Stimulated activated CD4-positive, alpha-beta T cell treated with anti-CD3 and anti-CD28 coated beads, Interleukin-1b, Interleukin-23, amount 100 ng/mL, for 24 hours (primary cell): ENCODE data around the gene POU1F1.
"Not testable (repeated sequence)": the region's sequence is repeated elsewhere in the genome, so short reads cannot be mapped to it uniquely, and the experiment has no call there.

Experiments
- DNase-seq, 4 experiments: peaks; one replicate each; pipeline ENCODE4 v3.0.0-alpha.2; 2020; ENCODE audit warnings: low read depth in 4 of 4, low spot score in 1 of 4

The POU1F1 gene

DNA sequence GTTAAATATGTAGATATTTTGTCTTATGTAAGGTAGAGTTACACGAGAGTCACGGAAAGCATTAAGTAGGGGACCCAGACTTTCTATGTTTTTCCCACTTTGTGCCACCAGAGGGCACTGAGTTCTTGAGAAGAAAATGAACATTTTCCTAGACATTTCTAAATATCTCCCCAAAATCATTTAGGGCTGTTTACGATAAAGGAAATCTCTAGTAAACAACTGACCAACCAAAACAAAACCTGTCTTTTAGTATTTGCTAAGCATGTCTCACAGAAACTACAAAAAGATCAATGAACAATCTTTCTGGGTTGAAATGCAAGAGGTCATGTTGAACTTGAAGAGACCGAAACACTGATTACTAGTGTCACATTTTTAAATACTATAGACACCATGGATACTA lies 16.1 kb downstream of the POU1F1 start:
- peak in 2 of 4 experiments; percentile 12 to 13 for DNase-seq

DNA sequence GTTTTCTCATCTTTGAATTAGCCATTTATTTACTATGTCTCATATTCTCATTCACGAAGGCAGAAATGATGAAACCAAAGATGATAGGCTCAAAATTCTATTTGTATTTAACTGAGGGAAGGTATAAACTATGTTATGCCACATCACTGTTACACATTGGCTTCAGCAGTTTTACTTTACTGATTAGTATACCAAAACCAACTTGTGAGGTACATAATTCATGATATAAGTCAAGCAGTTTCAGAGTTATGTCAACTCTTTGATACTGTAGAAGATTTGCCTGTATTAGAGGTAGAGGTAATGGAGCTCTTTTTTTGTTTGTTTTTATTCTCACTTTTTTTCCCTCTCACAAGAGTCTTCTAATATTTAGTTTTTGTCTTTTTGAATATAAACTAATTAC lies 26.4 kb downstream of the POU1F1 start:
- DNase-seq: no peak

DNA sequence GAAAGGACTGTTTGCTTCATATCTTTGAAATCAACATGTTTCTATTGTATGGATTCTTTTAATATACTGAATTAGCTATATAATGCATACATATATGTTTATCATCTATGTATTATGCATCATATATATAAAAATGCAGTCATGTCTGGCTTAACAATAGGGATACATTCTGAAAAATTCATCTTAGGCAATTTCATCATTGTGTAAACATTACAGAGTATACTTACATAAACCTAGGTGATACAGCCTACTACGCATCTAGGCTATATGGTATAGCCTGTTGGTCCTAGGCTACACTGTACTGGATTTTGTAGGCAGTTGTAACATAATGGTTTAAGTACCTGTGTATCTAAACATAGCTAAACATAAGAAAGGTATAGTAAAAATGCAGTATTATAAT lies 27.6 kb downstream of the POU1F1 start:
- DNase-seq: no peak

DNA sequence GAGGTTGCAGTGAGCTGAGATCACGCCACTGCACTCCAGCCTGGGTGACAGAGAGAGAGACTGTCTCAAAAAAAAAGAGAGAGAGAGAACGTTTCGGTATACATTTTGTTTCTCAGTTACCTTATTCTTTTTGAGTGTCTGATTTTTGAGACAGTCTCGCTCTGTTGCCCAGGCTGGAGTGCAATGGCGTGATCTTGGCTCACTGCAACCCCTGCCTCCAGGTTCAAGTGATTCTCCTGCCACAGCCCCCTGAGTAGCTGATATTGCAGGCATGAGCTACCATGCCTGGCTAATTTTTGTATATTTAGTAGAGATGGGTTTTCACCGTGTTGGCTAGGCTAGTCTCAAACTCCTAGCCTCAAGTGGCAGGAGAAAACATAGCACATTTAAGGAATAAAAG lies 28.2 kb downstream of the POU1F1 start:
- DNase-seq: not testable (repeated sequence)

DNA sequence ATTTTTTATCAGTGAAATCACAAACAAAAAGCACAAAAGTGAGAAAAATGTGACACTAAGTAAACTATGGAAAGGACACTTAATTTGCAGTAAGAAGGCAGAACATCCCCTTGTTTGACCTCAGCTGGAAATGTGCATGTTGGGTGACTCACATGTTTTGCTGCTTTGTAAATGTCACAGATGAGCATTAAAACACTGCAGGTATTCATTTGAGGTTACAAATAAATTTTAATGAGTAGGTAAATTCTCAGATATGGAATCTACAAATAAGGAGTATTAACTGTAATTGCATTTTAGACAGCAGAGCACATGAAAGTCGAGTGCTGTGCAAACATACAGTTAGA lies 29.0 kb downstream of the POU1F1 start:
- DNase-seq: no peak

DNA sequence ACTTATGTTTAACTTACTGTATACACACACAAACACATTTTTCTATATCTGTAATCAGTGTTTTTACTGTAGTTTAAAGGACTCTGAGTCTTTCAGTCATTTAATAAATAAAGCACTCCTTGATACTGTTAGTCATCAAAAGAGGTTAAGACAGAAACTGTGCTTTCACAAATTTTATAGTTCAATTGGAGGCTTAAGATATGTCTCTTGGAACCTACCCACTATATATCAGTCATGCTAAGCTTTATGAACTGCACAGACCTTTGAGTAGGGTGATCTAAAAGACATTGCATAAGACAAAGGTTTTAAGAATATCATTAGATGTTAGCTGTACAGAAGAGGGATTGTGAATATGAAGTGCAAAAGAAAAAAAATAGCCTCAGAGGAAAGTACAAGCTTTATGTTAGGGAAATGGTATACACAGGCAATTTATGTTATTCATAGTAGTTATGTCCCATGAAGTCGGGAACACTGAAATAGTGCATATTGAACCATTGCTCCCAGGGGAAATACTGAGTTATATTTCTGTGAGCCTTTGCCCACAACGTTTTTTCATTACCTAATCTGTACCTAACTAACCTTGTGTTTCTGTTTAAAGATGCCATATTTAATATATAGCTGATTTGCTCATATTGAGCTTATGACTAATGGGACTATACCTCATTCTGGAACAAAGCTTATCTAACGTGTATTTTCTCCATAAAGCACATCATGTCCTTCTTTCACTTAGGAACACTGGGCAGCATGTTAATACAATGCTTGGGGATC lies 29.5 kb downstream of the POU1F1 start:
- DNase-seq: no peak

DNA sequence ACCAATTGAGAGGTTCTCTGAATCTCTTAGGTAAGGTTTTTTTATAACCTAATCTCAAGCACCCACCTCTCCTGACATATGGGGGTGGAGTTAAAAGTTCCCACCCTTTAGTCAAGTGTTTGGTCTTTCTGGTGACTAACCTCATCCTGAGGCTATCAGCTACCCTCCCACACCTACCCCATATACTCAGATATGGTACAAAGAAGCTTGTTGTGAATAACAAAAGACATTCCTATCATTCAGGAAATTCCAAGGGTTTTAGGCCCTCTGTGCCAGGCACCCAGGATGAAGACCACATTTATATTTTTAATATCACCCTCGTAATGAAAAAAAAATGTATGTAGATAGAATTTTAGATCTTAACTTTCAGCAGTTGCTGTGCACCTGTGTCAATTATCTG lies 40.3 kb downstream of the POU1F1 start:
- DNase-seq: no peak

DNA sequence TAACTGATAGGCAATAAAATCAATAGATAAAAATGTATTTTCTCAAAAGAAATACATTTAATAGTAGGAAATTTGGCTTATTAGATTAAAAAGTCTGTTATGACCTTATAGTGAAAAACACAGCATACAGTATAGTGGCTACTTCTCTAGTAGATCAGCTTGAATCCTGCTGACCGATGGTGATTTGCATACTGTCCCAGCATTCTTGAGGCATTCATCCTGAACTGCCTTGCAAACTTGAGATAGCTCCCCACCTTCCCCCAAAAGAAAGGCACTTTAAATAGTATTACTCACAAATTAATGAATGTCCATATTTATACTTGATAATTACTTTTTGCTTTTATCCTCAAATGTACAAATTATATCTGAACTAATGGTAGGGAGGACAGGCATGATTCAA lies 42.6 kb downstream of the POU1F1 start:
- DNase-seq: no peak

DNA sequence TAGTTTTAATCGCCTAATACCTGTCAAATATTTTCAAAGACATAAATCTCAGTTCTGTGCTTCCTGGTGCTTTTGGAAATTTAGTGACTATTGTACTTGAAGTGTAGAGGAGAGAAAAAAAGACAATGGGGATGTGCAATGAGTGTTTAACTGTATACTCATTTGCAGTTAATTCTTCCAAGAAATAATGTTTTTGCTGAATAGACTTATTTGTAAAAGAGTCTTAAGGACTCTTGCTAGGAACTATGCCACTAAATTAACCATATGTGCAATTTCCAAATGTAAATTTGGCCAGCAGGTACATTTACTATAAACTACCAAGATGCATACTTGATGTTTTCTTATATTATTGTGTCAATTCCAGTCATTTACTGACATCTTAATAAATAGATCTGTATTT lies 47.3 kb downstream of the POU1F1 start:
- DNase-seq: no peak

DNA sequence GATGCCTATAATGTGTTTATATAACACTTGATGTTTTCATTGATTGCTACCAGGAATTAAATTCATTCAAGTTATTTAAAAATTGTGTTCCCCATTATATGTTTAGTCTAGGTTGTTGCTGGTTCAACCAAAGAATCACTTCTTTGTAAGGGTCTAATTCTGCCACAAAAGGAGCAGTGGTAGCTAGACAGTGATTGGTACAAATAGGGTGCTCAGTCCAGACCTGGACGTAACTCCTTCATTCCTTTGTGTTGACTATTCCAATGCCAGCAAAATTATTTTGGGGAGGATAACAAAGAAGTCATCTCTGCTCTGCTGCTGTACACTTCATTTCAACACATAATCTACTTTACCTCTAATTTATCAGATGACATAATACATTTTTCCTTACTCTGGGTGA lies 48.1 kb downstream of the POU1F1 start:
- DNase-seq: no peak

DNA sequence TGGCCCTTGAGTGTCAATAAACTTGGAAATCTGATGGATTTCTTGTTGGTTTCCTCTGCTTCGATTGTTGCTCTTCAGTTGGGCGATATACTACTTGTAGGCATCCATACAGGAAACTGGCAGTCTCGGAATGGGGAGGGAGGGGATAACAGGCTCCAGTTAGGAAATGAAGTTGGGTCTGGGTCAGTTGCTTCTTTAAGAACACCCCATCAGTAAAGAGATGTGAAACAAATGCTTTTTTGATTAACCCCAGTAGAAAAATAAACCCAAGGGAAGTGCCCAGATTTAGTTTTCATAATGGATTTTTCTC lies 48.6 kb downstream of the POU1F1 start:
- DNase-seq: no peak

DNA sequence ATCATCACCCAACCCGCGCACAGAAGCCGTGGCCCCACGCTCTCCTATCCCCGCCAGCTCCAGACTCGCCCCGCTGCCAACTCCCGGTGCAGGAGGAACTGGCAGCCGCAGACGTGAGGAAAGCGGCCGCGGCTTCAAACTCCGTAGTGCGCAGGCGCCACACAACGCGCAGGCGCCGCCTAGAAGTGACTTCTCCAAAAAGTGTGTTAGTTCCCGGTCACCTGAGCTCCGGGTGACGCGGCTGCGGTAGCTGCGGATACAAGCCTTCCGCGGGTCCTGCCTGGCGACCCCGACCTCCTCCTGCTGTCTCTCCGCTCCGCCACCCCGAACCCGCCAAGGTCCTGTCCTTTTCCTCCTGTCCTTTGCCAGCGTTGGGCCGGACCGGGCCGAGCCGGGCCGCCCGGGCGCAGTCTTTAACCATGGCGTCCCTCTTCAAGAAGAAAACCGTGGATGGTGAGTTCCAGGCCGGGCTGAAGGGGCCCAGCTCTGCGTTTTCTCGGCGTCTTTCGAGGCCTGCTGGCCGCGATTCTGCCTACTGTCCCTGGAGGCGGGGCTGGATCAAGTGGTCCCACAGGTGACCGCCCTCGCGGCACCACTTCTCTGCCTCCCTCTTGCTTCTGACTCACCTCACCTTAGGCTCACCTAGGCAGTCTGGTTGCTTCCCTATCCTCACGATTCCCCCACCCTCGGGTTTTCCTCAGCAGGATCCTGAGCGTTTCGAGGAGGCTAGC lies 49.1 kb downstream of the POU1F1 start, which contains the start of gene CHMP2B:
CHMP2B (plus strand) TSS at position 206 of the 731 bp plus-strand sequence; CDS start at position 420, 214 bp downstream.
- DNase-seq: peak; percentile 74 to 84 (median 77)

DNA sequence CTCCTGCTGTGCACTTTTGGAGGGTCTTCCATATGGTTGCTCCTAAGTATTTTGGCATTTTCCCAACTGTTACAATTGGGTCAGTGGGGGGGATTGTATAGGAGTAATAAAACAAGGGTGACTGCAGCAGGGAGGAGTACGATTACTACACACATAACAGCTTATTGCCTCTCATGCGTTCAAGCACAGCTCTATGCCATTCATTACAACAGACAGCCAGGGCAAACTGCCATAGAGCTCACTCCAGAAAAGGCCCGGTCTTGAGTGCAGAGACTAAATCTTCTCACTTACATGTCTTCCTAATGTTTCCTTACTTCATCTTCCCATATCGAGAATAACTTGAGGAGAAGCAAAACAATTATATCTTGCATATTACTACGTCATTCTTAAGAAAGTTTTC lies 50.7 kb downstream of the POU1F1 start:
- DNase-seq: no peak

DNA sequence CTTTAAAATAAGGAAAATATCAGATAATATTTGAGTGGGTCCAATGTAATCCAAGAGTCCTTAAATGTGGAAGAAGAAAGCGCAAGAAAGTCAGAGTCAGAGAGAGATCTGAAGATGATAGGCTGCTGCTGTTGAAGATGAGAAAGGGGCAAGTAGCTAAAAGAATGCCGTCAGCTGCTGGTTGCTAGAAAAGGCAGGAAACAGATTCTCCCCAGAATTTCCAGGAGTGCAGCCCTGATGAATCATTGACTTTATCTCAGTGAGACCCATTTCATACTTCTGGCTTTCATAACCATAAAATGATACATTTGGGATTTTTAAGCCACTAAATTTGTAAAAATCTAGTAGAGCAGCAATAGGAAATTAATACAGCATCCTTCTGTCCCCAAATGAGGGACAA lies 56.8 kb downstream of the POU1F1 start:
- DNase-seq: no peak

DNA sequence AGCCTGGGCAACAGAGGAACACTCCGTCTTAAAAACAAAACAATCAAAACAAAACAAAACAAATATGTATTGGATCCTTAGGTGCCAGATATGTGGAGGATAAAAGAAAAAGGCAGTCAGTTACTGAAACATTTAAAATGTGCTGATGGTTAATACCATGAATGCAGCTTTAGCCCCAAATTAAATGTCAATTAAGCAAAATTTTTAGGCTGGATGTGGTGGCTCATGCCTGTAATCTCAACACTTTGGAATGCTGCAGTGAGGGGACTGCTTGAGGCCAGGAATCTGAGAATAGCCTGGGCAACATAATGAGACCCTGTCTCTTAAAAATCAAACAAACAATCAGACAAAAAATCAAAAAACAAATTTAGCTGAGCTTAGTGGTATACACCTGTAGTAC lies 57.8 kb downstream of the POU1F1 start:
- no peak for DNase-seq
